Ramos (cell line): ENCODE measurements around the gene C7orf25.

Experiments
- in situ Hi-C: fragments of 300-500 bp; cut with MboI; formaldehyde crosslinking; loops from one replicate; pipeline ENCODE4 v1.14.3; 2022; ENCODE audit warnings: low sequenced_read_pairs; ENCODE audit not compliant: unreplicated experiment

Gene C7orf25

DNA sequence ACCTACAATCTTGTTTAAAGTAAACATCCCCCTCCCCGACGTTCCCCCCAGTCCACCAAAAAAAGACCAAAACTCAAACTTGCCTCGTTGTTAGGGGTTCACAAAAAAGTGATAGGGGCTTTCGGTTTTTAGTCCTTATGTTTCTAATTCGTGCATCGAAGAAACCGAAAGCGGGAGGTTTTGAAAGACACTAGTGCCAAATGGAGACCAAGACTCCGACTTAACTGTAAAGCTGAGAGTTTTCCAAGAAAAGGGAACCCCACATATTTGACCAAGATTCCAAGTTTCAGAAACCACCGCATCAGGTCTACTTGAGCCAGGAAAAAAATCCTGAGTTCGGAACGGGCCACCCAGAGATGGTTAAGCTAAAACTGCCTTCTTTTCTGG, 19.6 kb upstream of the C7orf25 start:
- in situ Hi-C loops = no loop called here

DNA sequence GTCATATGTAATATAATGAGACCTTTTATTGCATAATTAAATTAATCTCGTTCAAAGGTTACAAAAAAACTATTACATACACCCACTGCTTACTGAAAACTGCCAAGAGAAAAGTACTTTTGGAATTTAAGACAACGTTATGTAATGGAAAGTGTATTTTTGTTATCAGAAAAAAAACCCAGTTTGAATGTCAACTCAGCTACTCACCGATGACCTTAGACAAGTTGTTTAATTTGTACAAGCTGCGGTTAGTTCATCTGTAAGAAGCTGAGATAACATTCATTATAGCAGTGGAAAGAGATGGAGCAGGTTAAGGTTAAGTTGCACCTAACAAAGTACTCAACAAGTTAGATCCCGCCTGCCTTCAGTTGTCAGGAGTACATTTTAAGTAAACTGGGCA, 19.0 kb upstream of the C7orf25 start:
- in situ Hi-C loops = no loop called here

GRCh38 chr7:42929449-42929848, 17.6 kb upstream of the C7orf25 start:
- in situ Hi-C loops = no loop called here

DNA sequence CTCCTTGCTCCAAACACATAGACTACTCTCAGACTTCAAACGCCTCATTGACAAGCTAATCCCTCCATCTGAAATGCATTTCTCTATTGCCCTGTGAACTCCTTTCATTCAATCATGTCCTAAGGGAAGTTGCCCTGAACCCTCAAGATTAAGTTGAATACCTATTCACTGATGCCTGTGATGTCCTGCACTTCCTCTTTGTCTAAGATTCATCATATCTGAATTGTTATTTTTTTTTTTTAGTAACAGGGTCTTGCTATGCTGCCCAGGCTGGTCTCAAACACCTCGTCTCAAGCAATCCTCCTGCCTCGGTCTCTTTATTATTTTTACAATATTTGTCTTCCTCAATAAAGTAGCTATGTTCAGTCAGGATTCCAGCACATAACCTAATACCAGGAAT, 16.9 kb upstream of the C7orf25 start:
- in situ Hi-C loops = no loop called here

GRCh38 chr7:42926204-42926603, 14.3 kb upstream of the C7orf25 start:
- in situ Hi-C loops = no loop called here

DNA sequence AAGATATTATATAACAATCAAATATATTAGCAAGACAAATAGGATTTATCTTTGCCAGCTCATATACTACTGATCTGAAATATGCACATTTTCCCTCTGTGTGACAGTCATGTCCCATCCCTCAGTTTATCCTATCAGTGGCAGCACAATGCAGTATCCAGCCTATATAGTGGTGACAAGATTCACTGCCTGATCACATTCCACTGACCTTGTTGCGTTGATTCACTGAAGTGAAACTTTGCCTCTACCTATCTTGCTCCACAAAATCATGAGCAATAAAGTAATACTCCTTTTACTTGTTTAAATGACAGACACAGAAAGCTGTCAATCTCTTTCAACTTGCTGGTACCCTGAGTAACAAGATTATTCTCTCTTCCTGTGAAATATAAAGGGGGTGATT, 13.8 kb upstream of the C7orf25 start:
- in situ Hi-C loops = no loop called here

- in situ Hi-C loops = no loop called here
Observed at GRCh38 chr7:42924223-42924838, 12.5 kb upstream of the C7orf25 start.

- in situ Hi-C loops = no loop called here
Observed at GRCh38 chr7:42922017-42922753, 10.3 kb upstream of the C7orf25 start.

- in situ Hi-C loops = no loop called here
Observed at GRCh38 chr7:42915356-42915755, 3.5 kb upstream of the C7orf25 start.

DNA sequence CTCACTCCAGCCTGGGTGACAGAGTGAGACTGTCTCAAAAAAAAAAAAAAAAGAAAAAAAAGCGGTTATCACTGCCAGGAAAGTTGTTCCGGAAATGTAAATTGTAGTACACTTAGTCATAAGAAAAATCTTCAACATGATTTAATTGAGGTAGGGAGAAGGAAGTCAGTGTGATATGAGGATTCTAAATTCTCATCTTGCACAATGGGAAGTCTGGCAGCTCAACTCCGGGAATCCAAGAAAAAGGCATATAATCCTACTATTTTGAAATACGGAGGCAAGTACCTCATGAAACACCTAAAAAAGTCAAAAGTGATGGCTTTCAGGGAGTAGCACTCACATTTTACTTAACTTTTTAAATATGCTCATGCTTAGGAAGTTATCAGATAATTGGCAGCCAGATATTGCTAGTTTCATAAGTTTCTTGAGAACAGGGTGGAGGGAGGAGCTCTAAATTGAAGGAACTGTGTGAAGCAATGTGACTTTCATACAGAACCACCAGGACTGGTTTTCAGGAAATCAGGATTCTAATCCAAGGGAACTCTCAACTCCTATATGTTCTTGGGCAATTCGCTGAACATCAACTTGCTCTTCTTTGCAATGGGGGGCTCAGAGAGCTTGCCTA, 2.7 kb upstream of the C7orf25 start:
- in situ Hi-C loops = no loop called here

DNA sequence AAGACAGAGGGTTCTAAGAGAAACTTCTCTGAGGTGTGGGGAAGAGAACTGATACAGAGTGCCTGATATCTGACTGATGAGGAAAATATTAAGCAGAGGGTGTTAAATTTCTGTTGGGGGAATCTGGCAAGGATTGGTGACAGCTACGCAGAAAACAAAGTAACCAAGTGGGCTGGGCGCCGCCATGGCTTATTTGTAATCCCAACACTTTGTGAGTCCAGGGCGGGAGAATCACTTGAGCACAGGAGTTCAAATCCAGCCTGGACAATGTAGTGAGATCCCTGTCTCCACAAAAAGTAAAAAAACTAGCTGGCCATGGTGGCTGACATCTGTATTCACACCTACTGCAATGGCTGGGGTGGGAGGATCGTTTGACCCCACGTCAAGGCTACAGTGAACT, 2.1 kb upstream of the C7orf25 start:
- in situ Hi-C loops = no loop called here

DNA sequence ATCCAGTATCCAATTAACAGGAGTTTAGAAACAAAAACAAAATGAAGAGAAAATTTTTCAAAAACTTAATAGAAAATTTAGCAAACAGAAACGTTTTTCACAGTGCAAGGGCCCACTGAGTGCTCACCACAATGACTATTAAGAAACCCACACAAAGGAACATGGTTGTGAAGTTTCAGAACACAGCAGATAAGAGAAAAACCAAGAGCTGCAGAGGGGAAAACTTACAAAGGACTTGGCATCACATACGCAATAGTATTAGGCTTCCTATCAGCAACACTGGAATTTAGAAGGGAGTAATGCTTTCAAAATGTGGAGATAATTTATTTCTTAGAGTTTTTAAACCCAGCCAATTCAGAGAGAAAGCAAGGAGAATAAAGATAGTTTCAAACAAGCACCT, 1.7 kb upstream of the C7orf25 start:
- in situ Hi-C loops = no loop called here

- in situ Hi-C loops = no loop called here
Observed at GRCh38 chr7:42910306-42910705, 1.6 kb downstream of the C7orf25 start.

- in situ Hi-C loops = no loop called here
Observed at GRCh38 chr7:42907316-42907715, 4.6 kb downstream of the C7orf25 start.

DNA sequence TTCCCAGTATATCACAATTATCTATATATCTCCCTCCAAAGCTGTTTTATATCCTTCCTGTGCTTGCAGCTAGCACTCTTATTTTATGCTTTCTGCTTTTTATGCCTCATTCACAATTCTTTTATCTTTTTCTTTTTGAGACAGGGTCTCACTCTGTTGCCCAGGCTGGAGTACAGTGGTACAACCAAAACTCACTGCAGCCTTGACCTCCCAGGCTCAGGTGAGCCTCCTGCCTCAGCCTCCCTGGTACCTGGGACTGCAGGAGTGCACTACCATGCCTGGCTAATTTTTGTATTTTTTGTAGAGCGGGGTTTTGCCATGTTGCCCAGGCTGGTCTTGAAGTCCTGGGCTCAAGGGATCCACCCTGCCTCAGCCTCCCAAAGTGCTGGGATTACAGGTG, 5.7 kb downstream of the C7orf25 start:
- in situ Hi-C loops = no loop called here

- in situ Hi-C loops = no loop called here
Observed at GRCh38 chr7:42902331-42902730, 9.5 kb downstream of the C7orf25 start.

- in situ Hi-C loops = no loop called here
Observed at GRCh38 chr7:42900842-42901241, 11.0 kb downstream of the C7orf25 start.

DNA sequence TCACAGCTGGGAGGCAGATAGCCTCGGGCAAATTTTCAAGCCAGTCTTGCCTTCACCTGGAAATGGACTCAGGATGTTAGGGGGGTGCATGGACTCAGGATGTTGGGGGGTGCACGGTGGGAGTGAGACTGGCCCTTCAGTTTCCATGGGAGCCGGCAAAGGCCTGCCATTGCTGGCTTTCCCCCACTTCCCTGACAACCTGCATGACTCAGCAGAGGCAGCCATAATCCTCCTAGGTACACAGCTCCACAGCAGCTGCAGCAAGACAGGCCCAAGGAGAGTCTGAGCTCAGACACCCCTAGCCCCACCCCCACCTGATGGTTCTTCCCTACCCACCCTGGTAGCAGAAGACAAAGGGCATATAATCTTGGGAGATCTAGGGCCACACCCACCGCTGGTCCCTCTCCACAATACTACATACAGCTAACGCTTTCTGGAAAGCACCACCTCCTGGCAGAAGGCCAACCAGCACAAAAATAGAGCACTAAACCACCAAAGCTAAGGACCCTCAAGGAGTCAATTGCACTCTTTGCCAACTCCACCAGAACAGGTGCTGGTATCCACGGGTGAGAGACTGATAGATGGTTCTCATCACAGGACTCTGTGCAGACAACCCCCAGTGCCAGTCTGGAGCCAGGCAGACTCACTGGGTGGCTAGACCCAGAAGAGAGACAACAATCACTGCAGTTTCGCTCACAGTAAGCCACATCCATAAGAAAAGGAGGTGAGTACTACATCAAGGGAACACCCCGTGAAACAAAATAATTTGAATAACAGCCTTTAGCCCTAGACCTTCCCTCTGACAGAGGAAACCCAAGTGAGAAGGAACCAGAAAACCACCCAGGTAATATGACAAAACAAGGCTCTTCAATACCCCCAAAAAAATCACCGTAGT, 18.3 kb downstream of the C7orf25 start:
- in situ Hi-C loops = no loop called here

DNA sequence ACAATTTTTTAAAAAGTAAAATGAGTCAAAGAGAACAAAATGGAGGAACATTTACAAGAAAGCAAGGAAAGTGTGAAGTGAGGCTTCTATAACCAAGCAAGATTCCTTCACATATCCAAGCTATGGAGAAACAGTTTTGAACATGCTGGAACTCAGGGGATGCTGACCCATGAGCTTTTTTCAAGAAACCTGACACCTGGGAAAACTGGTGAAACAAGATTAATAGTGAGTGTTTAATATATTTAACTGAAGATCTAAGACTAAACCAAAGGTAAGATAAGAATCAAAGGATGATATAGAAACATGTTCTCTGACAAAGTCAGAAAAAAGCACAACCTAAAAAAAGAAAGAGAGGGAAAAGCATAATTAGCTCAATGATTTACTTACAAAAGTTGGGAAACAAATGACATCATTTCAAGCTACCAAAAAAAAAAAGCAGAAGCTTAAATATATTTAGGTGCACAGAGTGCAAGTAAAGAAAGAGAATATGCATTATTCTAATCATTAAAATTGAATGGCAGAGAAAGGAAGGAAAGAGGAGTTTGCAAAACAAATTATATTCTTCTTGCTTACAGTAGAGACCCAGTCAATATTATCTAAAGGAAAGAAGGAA, 24.9 kb downstream of the C7orf25 start:
- in situ Hi-C loops = no loop called here

DNA sequence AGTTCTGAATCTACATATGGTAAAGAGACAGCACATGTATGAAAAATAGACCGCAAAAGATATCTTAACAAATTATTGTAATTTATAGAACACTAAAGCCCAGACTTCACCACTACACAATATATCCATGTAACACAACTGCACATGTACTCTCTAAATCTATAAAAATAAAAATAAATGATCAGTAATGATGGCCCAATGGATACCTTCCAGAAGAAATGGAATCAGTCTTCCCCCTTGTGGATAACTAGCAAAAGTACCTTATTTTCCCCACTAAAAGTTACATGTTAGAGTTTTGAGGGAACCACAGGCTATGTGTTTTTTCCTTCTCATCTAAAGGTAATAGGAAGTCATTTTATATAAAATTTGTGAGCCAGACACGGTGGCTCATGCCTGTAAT, 25.7 kb downstream of the C7orf25 start:
- in situ Hi-C loops = no loop called here
